ENCODE data around the gene ZNF273. TPM values are rescaled to one million over a fixed set of nuclear protein-coding genes. Genes with fewer than 3 reads are reported as not detected.
A peak's percentile ranks its signal among the peaks of the same experiment; 100 is the strongest.
"Not testable (repeated sequence)": the region's sequence is repeated elsewhere in the genome, so short reads cannot be mapped to it uniquely, and the experiment has no call there.

The ZNF273 gene
- total RNA-seq, 1 donor from 2014 or later, result 8.4 TPM

GRCh38 chr7:64888901-64889685, 14.0 kb upstream of the ZNF273 start:
- no peaks in the 10 kb centered on the region for H3K9me3 ChIP-seq
- TF ChIP-seq CTCF (IDR thresholded peaks at IDR 0.05), result no peak
- H3K4me3 ChIP-seq, result peak overlapping the region; percentile 60
- intact Hi-C loops (cut with DNase I), result no loop called here
- ATAC-seq, result peak; percentile 75 to 81
- H3K27ac ChIP-seq, result no peak overlapping the region
- H3K4me1 ChIP-seq, result peaks cover 20% of the 10 kb centered on the region
- no peaks in the 10 kb centered on the region for H3K36me3 ChIP-seq
- DNase-seq, result peak; percentile 71
- peaks cover 5% of the 10 kb centered on the region for H3K27me3 ChIP-seq (ENCODE audit: low read depth)

- H3K9me3 ChIP-seq, result no peaks in the 10 kb centered on the region
- H3K27ac ChIP-seq, result no peak overlapping the region
- no peak for TF ChIP-seq CTCF (IDR thresholded peaks at IDR 0.05)
- peaks cover 20% of the 10 kb centered on the region for H3K4me1 ChIP-seq
- DNase-seq (no peak), ATAC-seq (no peak)
- H3K27me3 ChIP-seq (ENCODE audit: low read depth), result peaks cover 5% of the 10 kb centered on the region
- H3K36me3 ChIP-seq, result no peaks in the 10 kb centered on the region
- intact Hi-C loops (cut with DNase I), result no loop called here
- peak overlapping the region; percentile 60 for H3K4me3 ChIP-seq
Measured at GRCh38 chr7:64889686-64890162, 13.3 kb upstream of the ZNF273 start.

GRCh38 chr7:64890273-64890672, 12.8 kb upstream of the ZNF273 start:
- H3K4me3 ChIP-seq; H3K36me3 ChIP-seq; intact Hi-C loops (cut with DNase I); H3K27ac ChIP-seq; ATAC-seq; H3K9me3 ChIP-seq; H3K27me3 ChIP-seq (ENCODE audit: low read depth); DNase-seq: not testable (repeated sequence)
- H3K4me1 ChIP-seq, result peaks cover 20% of the 10 kb centered on the region

GRCh38 chr7:64890761-64891362, 12.2 kb upstream of the ZNF273 start:
- Histone ChIP-seq H3K4me1 (peaks cover 20% of the 10 kb centered on the region), H3K9me3 (no peaks in the 10 kb centered on the region), H3K27me3 (ENCODE audit: low read depth) (peaks cover 5% of the 10 kb centered on the region), H3K4me3 (no peak overlapping the region), H3K27ac (no peak overlapping the region), H3K36me3 (no peaks in the 10 kb centered on the region)
- no peak for ATAC-seq
- TF ChIP-seq CTCF (IDR thresholded peaks at IDR 0.05), result no peak
- no peak for DNase-seq
- intact Hi-C loops (cut with DNase I), result no loop called here

GRCh38 chr7:64891363-64892081, 11.6 kb upstream of the ZNF273 start:
- intact Hi-C loops (cut with DNase I); H3K9me3 ChIP-seq; DNase-seq; ATAC-seq; H3K4me3 ChIP-seq; H3K36me3 ChIP-seq; H3K27me3 ChIP-seq (ENCODE audit: low read depth); H3K27ac ChIP-seq: not testable (repeated sequence)
- peaks cover 20% of the 10 kb centered on the region for H3K4me1 ChIP-seq

- TF ChIP-seq CTCF (IDR thresholded peaks at IDR 0.05), result no peak
- no peak overlapping the region for H3K4me3 ChIP-seq
- no peaks in the 10 kb centered on the region for H3K9me3 ChIP-seq
- intact Hi-C loops (cut with DNase I), result no loop called here
- ATAC-seq, result no peak
- H3K27ac ChIP-seq, result no peak overlapping the region
- peaks cover 5% of the 10 kb centered on the region for H3K27me3 ChIP-seq (ENCODE audit: low read depth)
- no peaks in the 10 kb centered on the region for H3K36me3 ChIP-seq
- H3K4me1 ChIP-seq, result peaks cover 20% of the 10 kb centered on the region
- DNase-seq, result no peak
Measured at GRCh38 chr7:64892116-64892515, 11.0 kb upstream of the ZNF273 start.

All from lower lobe of right lung (tissue), 2 donors.